CD4-positive, alpha-beta memory T cell (primary cell): ENCODE results near the gene CARD9. TPM values are rescaled to one million over a fixed set of nuclear protein-coding genes. Genes with fewer than 3 reads are reported as not detected.

Source experiments
- CTCF ChIA-PET: fragments of 350-600 bp; sonication (Branson Sonifier 250); formaldehyde crosslinking; loops from one replicate; lab custom pipeline; 2021; ENCODE audit warnings: inconsistent platforms; ENCODE audit not compliant: partially characterized antibody; lab: Charles Lee
- POLR2A ChIA-PET: fragments of 350-600 bp; sonication (Branson Sonifier 250); formaldehyde crosslinking; loops from one replicate; lab custom pipeline; 2021; ENCODE audit not compliant: partially characterized antibody; lab: Charles Lee
- DNase-seq, 5 donors: peaks; one replicate each; pipeline versions ENCODE4 v3.0.0 to v3.0.0-alpha.2; 2020 to 2022; ENCODE audit warnings: mixed read lengths in 1 of 5
- H3K27ac ChIP-seq: one replicate; pipeline ENCODE4 v1.7.0; 2013; ENCODE audit warnings: low read depth, low read length
- H3K27me3 ChIP-seq: 2 replicates; pipeline ENCODE4 v1.7.0; 2013; ENCODE audit warnings: mild to moderate bottlenecking, low read length, moderate library complexity; ENCODE audit not compliant: insufficient read depth
- H3K36me3 ChIP-seq: 2 replicates; pipeline ENCODE4 v1.7.0; 2013; ENCODE audit warnings: mild to moderate bottlenecking, low read length, moderate library complexity; ENCODE audit not compliant: insufficient read depth
- H3K4me1 ChIP-seq: 2 replicates; pipeline ENCODE4 v1.7.0; 2013; ENCODE audit warnings: mild to moderate bottlenecking, low read length, moderate library complexity; ENCODE audit not compliant: insufficient read depth
- H3K4me3 ChIP-seq, 2 donors: one replicate each; pipeline ENCODE4 v1.7.0; 2013; ENCODE audit warnings: low read length in 2 of 2, mild to moderate bottlenecking in 1 of 2
- H3K9me3 ChIP-seq, 2 donors: one replicate each; pipeline ENCODE4 v1.7.0; 2013; ENCODE audit warnings: low read length in 2 of 2, control low read depth in 1 of 2; ENCODE audit not compliant: control insufficient read depth in 1 of 2
- H3K27ac Mint-ChIP-seq, 7 donors: one replicate each; pipeline ENCODE4 v1.8.0; 2020 to 2021; ENCODE audit warnings: mixed read lengths in 7 of 7, mild to moderate bottlenecking in 6 of 7, inconsistent platforms in 3 of 7, moderate library complexity in 3 of 7
- H3K27me3 Mint-ChIP-seq, 2 donors: one replicate each; pipeline ENCODE4 v1.8.0; 2020 to 2021; ENCODE audit warnings: mixed read lengths in 2 of 2
- H3K36me3 Mint-ChIP-seq, 2 donors: one replicate each; pipeline ENCODE4 v1.8.0; 2020 to 2021; ENCODE audit warnings: mixed read lengths in 2 of 2, inconsistent platforms in 1 of 2, mild to moderate bottlenecking in 1 of 2
- H3K4me1 Mint-ChIP-seq, 4 donors: one replicate each; pipeline ENCODE4 v1.8.0; 2020 to 2021; ENCODE audit warnings: mixed read lengths in 4 of 4, mild to moderate bottlenecking in 1 of 4
- H3K4me3 Mint-ChIP-seq, 8 donors: one replicate each; pipeline ENCODE4 v1.8.0; 2020 to 2021; ENCODE audit warnings: mixed read lengths in 8 of 8, mild to moderate bottlenecking in 7 of 8, moderate library complexity in 6 of 8, inconsistent platforms in 3 of 8
- H3K9me3 Mint-ChIP-seq, 8 donors: one replicate each; pipeline ENCODE4 v1.8.0; 2020 to 2021; ENCODE audit warnings: mixed read lengths in 8 of 8, mild to moderate bottlenecking in 5 of 8, inconsistent platforms in 3 of 8, moderate library complexity in 1 of 8
- intact Hi-C: fragments of 100-400 bp; cut with micrococcal nuclease; formaldehyde crosslinking; loops from one replicate; pipeline ENCODE4 v1.15.1; 2023
- polyA plus RNA-seq, 2 donors: library from polyadenylated mRNA; unstranded; fragments of 300-500 nt; fragmentation: Illumina TruSeq; gene quantifications; one replicate each; pipeline ENCODE4 v1.2.3, GENCODE V29; 2021
- total RNA-seq, 2 experiments: library from RNA; stranded (reverse); gene quantifications; one replicate each; pipeline ENCODE4 v1.2.3, GENCODE V29; 2021

The CARD9 gene
- total and polyA plus RNA-seq, 4 experiments from 2014 or later = 0.41 to 1.2 (median 0.70) TPM; not detected in 1

- no peaks in the 10 kb centered on the region for H3K27me3 Mint-ChIP-seq
- peaks cover 0 to 6% (median 0%) of the 10 kb centered on the region in 4 donors for H3K4me1 Mint-ChIP-seq
- peaks cover 39% of the 10 kb centered on the region in 2 donors for H3K36me3 Mint-ChIP-seq
- peak in 1 of 5 donors; percentile 28 for DNase-seq
- Histone ChIP-seq H3K4me3 (no peak overlapping the region), H3K4me1 (no peaks in the 10 kb centered on the region), H3K27ac (no peak overlapping the region), H3K9me3 (no peaks in the 10 kb centered on the region), H3K36me3 (peaks cover 50% of the 10 kb centered on the region), H3K27me3 (no peaks in the 10 kb centered on the region)
- no peak overlapping the region for H3K27ac Mint-ChIP-seq
- intact Hi-C loops = no loop called here
- ChIA-PET POLR2A (interaction anchor here (1.4 kb wide), 1 partner anchor 11 kb away, joined by 3 read pairs; no protein-coding TSS in a partner anchor), CTCF (interaction anchor here (0.9 kb wide), 1 partner anchor 30 kb away, joined by 3 read pairs; no protein-coding TSS in a partner anchor)
- H3K9me3 Mint-ChIP-seq = no peaks in the 10 kb centered on the region
- no peak overlapping the region for H3K4me3 Mint-ChIP-seq
Observed at GRCh38 chr9:136392538-136393449, 19.3 kb upstream of the CARD9 start.

- H3K36me3 ChIP-seq = peaks cover 46% of the 10 kb centered on the region
- H3K4me1 ChIP-seq = no peaks in the 10 kb centered on the region
- Mint-ChIP-seq H3K36me3 (peaks cover 43 to 44% of the 10 kb centered on the region in 2 donors), H3K9me3 (no peaks in the 10 kb centered on the region), H3K27me3 (no peaks in the 10 kb centered on the region), H3K4me1 (peaks cover 0 to 6% (median 0%) of the 10 kb centered on the region in 4 donors), H3K27ac (no peak overlapping the region), H3K4me3 (peak overlapping the region in 1 of 8 donors; percentile 41)
- DNase-seq = peak in 1 of 5 donors; percentile 34
- no peaks in the 10 kb centered on the region for H3K9me3 ChIP-seq
- no peak overlapping the region for H3K27ac ChIP-seq
- CTCF ChIA-PET = no interaction called here
- H3K27me3 ChIP-seq = no peaks in the 10 kb centered on the region
- intact Hi-C loops = no loop called here
- POLR2A ChIA-PET = no interaction called here
- no peak overlapping the region for H3K4me3 ChIP-seq
Observed at GRCh38 chr9:136391737-136392537, 18.5 kb upstream of the CARD9 start.

- Mint-ChIP-seq H3K9me3 (no peaks in the 10 kb centered on the region), H3K27me3 (no peaks in the 10 kb centered on the region), H3K4me3 (no peak overlapping the region), H3K4me1 (peaks cover 0 to 21% (median 15%) of the 10 kb centered on the region in 4 donors), H3K36me3 (peaks cover 44 to 56% of the 10 kb centered on the region in 2 donors), H3K27ac (no peak overlapping the region)
- H3K36me3 ChIP-seq = peaks cover 21% of the 10 kb centered on the region
- H3K27ac ChIP-seq = no peak overlapping the region
- peaks cover 18% of the 10 kb centered on the region for H3K4me1 ChIP-seq
- ChIA-PET CTCF (interaction anchor here (1.2 kb wide), 1 partner anchor 13 kb away, joined by 3 read pairs; no protein-coding TSS in a partner anchor), POLR2A (interaction anchor here (1.0 kb wide), 1 partner anchor 10 kb away, joined by 3 read pairs; no protein-coding TSS in a partner anchor)
- intact Hi-C loops = no loop called here
- no peaks in the 10 kb centered on the region for H3K9me3 ChIP-seq
- H3K4me3 ChIP-seq = no peak overlapping the region
- peak in 1 of 5 donors; percentile 15 for DNase-seq
- H3K27me3 ChIP-seq = no peaks in the 10 kb centered on the region
Observed at GRCh38 chr9:136389396-136389795, 15.9 kb upstream of the CARD9 start.

GRCh38 chr9:136387217-136387616 lies 13.7 kb upstream of the CARD9 start:
- Histone ChIP-seq H3K4me1 (peaks cover 22% of the 10 kb centered on the region), H3K27me3 (no peaks in the 10 kb centered on the region), H3K4me3 (no peak overlapping the region), H3K27ac (no peak overlapping the region), H3K9me3 (no peaks in the 10 kb centered on the region), H3K36me3 (peaks cover 23% of the 10 kb centered on the region)
- Mint-ChIP-seq H3K9me3 (no peaks in the 10 kb centered on the region), H3K4me1 (peaks cover 0 to 27% (median 15%) of the 10 kb centered on the region in 4 donors), H3K27ac (peak overlapping the region in 1 of 7 donors; percentile 8), H3K36me3 (peaks cover 38 to 67% of the 10 kb centered on the region in 2 donors), H3K27me3 (no peaks in the 10 kb centered on the region), H3K4me3 (no peak overlapping the region)
- POLR2A ChIA-PET = interaction anchor here (1.4 kb wide), 1 partner anchor 16 kb away, joined by 3 read pairs; no protein-coding TSS in a partner anchor
- CTCF ChIA-PET = interaction anchor here (1.6 kb wide), 1 partner anchor 13 kb away, joined by 4 read pairs; no protein-coding TSS in a partner anchor
- DNase-seq = peak in 1 of 5 donors; percentile 37
- intact Hi-C loops = no loop called here

- Histone ChIP-seq H3K36me3 (peaks cover 17% of the 10 kb centered on the region), H3K9me3 (no peaks in the 10 kb centered on the region), H3K4me1 (peaks cover 22% of the 10 kb centered on the region), H3K27me3 (no peaks in the 10 kb centered on the region), H3K4me3 (no peak overlapping the region), H3K27ac (no peak overlapping the region)
- POLR2A ChIA-PET = interaction anchor here (1.4 to 2.0 kb wide), 2 partner anchors 18 to 22 kb away, joined by 3 to 11 read pairs; partner anchors contain the start of gene DNLZ
- Mint-ChIP-seq H3K27ac (no peak overlapping the region), H3K4me1 (peaks cover 0 to 27% (median 14%) of the 10 kb centered on the region in 4 donors), H3K36me3 (peaks cover 30 to 57% of the 10 kb centered on the region in 2 donors), H3K27me3 (no peaks in the 10 kb centered on the region), H3K4me3 (peak overlapping the region in 5 of 8 donors; percentile 0 to 47 (median 19)), H3K9me3 (no peaks in the 10 kb centered on the region)
- CTCF ChIA-PET = no interaction called here
- DNase-seq = no peak
- intact Hi-C loops = no loop called here
Observed at GRCh38 chr9:136386018-136386417, 12.5 kb upstream of the CARD9 start.

- Histone ChIP-seq H3K27ac (no peak overlapping the region), H3K36me3 (peaks cover 17% of the 10 kb centered on the region), H3K27me3 (no peaks in the 10 kb centered on the region), H3K9me3 (no peaks in the 10 kb centered on the region), H3K4me3 (no peak overlapping the region), H3K4me1 (peaks cover 22% of the 10 kb centered on the region)
- H3K27me3 Mint-ChIP-seq = no peaks in the 10 kb centered on the region
- intact Hi-C loops = no loop called here
- H3K9me3 Mint-ChIP-seq = no peaks in the 10 kb centered on the region
- H3K4me1 Mint-ChIP-seq = peaks cover 0 to 27% (median 14%) of the 10 kb centered on the region in 4 donors
- H3K27ac Mint-ChIP-seq = peak overlapping the region in 4 of 7 donors; percentile 17 to 77 (median 60)
- H3K36me3 Mint-ChIP-seq = peaks cover 26 to 56% of the 10 kb centered on the region in 2 donors
- H3K4me3 Mint-ChIP-seq = peak overlapping the region in 5 of 8 donors; percentile 46 to 65 (median 51)
- POLR2A ChIA-PET = interaction anchor here (1.4 to 2.0 kb wide), 2 partner anchors 21 to 25 kb away, joined by 3 to 11 read pairs; partner anchors contain the start of gene DNLZ
- CTCF ChIA-PET = interaction anchor here (1.3 kb wide), 1 partner anchor 22 kb away, joined by 8 read pairs; the partner anchor contains the start of gene DNLZ
- DNase-seq = peak in 4 of 5 donors; percentile 53 to 69 (median 65)
Observed at GRCh38 chr9:136385015-136385414, 11.5 kb upstream of the CARD9 start.
